Activated CD4-positive, alpha-beta T cell treated with anti-CD3 and anti-CD28 coated beads for 24 hours (primary cell): ENCODE measurements around the gene PARVG.

Source experiments
- DNase-seq, 2 donors: peaks; one replicate each; pipeline ENCODE4 v3.0.0-alpha.2; 2020; ENCODE audit warnings: low read depth in 2 of 2

The PARVG gene

DNA sequence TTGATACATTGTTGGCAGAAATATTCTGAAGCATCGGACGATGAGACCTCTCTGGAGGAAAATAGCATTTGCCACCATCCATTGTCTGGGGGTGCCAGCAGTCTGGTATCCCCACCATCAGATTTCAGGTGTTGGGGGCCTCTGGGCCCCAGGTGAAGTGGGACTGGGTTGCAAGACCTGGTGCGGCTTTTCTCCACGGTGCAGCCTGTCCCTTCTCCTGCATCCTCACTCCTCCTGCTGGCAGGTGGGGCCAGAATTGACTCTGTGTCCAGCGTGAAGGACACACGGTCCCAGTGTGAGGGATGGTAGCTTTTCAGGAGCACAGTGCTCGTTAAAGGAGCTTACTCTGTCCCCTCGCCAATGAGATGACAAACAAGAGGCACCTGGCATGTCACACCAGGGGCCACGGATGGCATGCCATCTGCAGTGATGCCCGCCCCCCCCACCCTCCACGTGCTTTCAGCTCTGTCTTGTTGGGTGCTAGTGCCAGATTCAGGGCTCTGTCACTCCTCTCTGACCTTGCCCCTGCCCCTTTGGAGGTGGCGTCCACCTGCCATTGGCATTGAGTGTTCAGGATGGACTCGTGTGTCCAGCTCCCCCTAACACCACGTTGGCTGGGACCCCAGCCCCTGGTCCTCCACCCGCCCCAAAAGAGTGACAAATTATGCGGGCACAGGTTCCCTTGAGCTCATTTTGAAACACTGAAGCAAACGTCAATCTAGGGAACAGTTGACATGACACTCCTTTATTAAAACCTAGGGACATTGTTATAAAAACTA lies 62.4 kb downstream of the PARVG start:
- no peak for DNase-seq

- DNase-seq, result no peak
These were observed 63.0 kb downstream of the PARVG start for GRCh38 chr22:44243761-44244160.

GRCh38 chr22:44244265-44244822 lies 63.6 kb downstream of the PARVG start:
- DNase-seq, result no peak

GRCh38 chr22:44245438-44245837 lies 64.7 kb downstream of the PARVG start:
- DNase-seq, result no peak

- no peak for DNase-seq
These were observed 65.1 kb downstream of the PARVG start for GRCh38 chr22:44245867-44246266.

DNA sequence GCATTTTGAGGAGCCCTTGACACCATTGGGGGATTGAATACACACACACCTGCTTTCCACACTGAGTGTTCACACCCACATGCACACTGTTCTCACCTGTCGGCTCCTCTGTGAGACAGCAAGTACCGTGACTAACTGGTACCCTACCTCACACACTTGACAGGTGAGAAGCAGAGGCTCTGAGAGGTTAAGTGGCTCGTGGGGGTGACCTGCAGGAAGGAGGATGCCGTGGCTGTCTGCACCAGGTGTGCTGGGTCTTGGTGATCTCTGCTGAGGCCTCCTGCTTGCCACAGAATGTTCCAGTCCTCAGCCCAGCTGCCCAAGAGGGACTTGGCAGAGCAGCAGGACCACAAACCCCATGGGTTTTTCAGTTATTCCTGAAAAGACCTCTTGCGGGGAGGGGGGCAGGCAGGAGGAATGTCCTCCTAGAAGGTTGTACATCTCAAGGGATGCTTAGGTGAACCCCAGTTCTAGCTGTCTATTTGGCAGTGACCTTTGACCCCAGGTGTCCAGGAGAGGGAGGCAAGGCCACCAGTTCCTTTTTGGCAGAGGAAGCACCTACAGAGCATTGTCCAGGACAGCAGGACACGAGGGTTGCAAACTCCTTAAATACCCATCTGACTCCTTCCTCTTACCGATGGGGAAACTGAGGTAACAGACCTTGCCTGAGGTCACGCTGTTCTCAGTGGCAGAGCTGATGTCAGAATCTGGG lies 66.0 kb downstream of the PARVG start:
- DNase-seq, result no peak

DNA sequence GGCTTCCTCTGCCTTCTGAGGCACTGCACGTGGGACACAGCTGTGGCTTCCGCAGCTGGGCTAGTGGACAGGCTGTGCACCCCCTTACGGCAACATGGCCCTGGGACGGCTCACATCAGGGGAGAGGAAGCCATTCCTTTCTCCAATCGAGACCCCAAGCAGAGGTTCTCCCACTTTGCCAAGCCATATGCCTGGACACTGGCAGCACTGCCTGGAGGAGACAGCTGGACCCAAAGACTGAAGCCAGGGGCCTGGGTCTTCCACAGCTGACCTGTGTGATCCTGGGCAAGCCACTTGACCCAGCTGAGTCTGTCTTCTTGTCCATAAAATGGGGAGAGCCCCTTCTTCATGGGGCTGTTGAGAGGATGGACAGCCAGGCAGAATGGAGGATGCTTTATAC lies 66.6 kb downstream of the PARVG start:
- no peak for DNase-seq

DNA sequence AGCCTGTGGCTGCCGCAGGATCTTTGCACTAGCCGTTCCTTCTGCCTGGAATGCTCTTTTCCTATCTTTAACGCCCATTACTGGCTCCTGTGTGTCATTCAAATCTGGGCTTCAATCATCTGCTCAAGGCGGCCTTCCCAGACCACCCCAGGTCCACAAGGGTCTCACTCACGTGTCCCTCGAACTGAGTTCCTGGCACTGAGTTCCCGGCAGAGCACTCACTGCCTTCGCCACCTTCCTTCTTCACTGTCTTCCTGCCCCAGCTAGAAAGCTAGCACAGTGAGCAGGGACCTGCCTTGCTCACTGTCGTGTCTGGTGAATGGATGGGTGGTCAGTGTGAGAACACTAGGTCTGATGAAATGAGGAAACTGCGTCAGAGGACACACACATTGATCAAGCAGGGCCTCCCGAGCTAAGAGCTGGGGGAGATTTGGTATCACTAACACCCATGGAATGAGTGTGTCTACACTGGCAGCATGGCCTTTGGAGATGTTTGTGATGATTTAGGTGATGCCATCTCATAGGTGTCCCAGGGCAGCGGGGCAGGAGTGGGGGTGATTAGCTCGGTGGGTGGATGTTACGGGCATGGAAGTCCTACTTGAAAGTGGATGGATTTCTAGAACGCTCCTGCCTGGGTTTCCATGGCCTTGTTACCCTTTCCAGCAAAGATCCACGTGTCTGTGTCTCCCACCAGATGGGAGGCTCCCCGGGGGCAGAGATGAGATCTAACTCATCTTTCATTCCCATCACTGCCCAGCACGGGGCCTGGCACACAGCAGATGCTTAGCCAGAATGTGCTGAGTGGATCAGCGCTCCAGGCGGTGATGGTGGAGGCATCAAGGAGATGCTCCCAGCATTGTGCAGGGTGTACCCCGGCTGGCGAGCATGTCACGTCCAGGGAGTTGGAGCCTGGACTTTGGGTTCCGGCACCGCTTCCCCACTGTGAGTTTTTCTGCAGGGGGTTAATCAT lies 67.5 kb downstream of the PARVG start:
- no peak for DNase-seq

DNA sequence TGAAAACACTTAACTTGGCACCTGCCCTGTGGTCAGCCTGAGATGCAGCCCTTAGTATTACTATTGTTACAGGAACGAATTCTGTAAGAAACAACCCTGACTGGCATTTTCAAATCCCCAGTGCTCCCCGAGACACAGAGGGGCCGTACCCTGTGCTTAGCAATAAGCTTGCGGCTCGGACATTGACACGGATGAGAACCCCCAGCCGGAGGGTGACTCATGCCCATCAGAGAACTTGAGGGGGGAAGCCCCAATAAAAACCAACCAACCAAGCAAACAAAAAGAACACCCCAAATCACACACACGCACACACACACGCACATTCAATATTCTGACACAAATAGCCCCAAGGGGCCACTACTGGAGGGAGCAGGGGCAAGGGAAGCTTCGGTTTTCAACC lies 68.2 kb downstream of the PARVG start:
- no peak for DNase-seq

GRCh38 chr22:44249376-44250147 lies 68.8 kb downstream of the PARVG start:
- no peak for DNase-seq

DNA sequence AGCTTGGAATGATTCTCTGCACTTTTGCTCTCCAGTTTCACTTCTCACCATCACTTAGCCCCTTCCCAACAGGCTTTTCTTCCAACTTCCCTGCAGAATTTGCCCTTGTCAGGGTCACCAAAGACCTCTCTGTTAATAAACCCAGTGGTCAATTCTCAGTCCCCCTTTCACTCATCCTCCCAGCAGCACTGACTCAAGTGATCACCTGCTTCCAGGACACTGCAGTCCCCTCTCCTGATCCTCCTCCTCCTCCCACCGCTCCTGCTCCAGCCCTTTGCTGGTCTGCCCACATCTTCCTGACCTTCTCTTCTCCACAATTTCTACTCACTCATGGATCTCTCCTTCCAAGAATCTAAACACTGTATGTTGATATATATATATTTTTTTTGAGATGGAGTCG lies 74.1 kb downstream of the PARVG start:
- DNase-seq, result no peak

GRCh38 chr22:44256085-44256484 lies 75.4 kb downstream of the PARVG start:
- no peak for DNase-seq

DNA sequence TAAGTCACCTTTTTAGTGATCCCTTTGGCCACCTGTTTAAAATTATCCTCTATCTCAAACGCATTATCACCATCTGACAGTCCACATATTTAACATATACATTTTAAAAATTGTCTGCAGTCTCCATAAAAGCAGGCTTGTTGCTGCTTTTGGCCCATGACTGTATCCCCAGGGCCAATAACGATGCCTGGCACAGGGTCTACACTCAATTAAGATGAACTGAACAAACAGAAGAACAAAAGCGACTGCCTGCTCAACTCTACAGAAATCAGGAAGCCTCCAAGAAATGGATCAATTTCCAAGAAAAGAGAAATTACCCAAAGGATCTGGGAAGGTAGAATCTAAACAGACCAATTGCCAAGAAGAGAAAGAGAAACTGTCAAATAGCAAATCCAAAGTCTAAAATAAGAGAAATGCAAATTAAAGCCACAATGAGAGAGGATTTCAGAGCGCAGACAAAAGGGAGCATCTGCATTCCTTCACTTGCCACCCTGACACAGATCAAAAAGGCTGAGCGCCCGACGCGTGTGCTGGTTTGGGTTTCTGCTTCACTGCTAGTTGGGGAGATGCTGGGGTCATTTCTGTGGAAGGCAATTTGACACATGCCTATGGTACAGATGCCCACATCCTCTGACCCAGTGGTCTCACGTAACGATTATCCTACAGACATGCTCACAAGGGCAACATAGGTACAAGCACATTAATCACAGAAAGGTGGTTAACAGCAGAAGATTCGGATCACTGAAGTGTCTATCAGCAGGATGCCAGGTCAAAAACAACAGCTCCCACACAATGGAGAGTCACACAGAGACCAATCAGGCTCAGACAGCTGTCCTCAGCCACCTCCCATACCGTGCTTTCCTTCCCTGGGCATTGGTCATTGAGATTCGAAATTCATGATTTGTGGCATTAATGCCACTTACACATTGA lies 76.1 kb downstream of the PARVG start:
- no peak for DNase-seq
